ENCODE data around the gene MGLL.

DNA sequence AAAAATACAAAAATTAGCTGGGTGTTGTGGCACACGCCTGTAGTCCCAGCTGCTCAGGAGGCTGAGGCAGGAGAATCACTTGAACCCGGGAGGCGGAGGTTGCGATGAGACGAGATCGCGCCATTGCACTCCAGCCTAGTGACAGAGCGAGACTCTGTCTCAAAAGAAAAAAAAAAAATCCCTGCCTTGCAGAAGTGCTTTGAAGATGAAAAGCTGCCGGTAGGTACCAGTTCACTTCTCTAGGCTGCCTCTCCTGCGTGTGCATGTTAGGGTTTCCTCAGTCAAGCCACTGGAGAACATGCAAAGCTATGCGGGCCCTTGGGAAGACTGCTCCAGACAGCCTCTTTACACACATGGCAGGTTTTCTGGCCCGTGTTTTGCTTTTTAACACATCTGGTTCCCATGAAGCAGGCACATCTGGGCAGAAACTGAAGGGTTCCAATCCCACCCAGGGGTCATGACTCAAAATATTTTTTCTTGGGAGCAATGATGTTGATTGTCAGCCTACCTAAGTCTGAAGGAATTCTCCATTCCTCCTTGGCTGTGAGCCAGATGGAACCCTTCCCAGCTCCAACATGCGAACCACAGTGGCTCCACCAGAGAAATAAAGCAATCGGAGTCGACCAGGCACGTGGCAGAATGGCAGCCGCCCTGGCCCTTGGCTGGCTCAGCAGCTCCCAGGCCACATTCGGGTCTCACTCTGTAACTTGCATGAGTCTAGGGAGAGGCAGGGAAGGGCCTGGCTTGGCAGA, 29.6 kb downstream of the MGLL start:
- TF ChIP-seq EZH2phosphoT487 (IDR thresholded peaks at IDR 0.05; ENCODE audit: insufficient read depth, low read depth) (no peak), EZH2 (IDR thresholded peaks at IDR 0.05; ENCODE audit: insufficient read depth, poor library complexity, severe bottlenecking) (no peak)
